HCT116 (cell line): ENCODE results near the gene KRTCAP2. TPM values are rescaled to one million over a fixed set of nuclear protein-coding genes. Genes with fewer than 3 reads are reported as not detected.

Experiments used
- ATAC-seq: fragments of 200-7000 bp; cut with Tn5 transposase; 2 replicates; pipeline ENCODE4 v1.9.1; 2020; ENCODE audit warnings: mild to moderate bottlenecking, moderate library complexity
- BruUV-seq: library from RNA; stranded (reverse); fragments of 400-500 nt; replicated peaks from 2 replicates; lab custom pipeline; 2021; lab: Mats Ljungman, UMichigan
- CTCF ChIA-PET: fragments of 300-600 bp; sonication (Branson Sonifier 250); formaldehyde crosslinking; loops from one replicate; lab custom pipeline; 2021; ENCODE audit warnings: antibody characterized with exemption; lab: Charles Lee
- POLR2A ChIA-PET: fragments of 300-600, 350-600 bp; sonication (Branson Sonifier 250); formaldehyde crosslinking; loops from one replicate; lab custom pipeline; 2021; ENCODE audit warnings: antibody characterized with exemption; lab: Charles Lee
- RAD21 ChIA-PET, 2 experiments: fragments of 300-600 bp; sonication (Branson Sonifier 250); formaldehyde crosslinking; loops; one replicate each; lab custom pipeline; 2023; ENCODE audit warnings: low total read pairs in 2 of 2; ENCODE audit not compliant: uncharacterized antibody in 2 of 2, unreplicated experiment in 2 of 2, low non-redundant PET in 1 of 2; lab: Charles Lee
- DNase-seq: peaks from one replicate; pipeline ENCODE4 v3.0.0-alpha.2; 2010; ENCODE audit warnings: low read depth, low spot score
- H2AFZ ChIP-seq: fragments of 200-600 bp; shearing (Covaris generic), sonication (generic); 2 replicates; pipeline ENCODE4 v1.6.1; 2017; ENCODE audit warnings: low read depth, mixed run types, mixed read lengths, antibody characterized with exemption, low read length; ENCODE audit not compliant: poor library complexity, severe bottlenecking
- H3K27ac ChIP-seq: 2 replicates; pipeline ENCODE4 v1.5.1; 2012; ENCODE audit warnings: low read depth, low read length
- H3K27me3 ChIP-seq: fragments of 200-600 bp; sonication (generic); 2 replicates; pipeline ENCODE4 v1.6.1; 2016; ENCODE audit warnings: mixed run types, low read length, mixed read lengths; ENCODE audit not compliant: insufficient read depth
- H3K36me3 ChIP-seq, 2 experiments: fragments of 200-500 bp in 1 of 2; fragments of 200-600 bp in 1 of 2; sonication (Bioruptor generic) in 1 of 2; sonication (generic) in 1 of 2; 2 replicates each; pipeline versions ENCODE4 v1.5.1 to v1.6.1; 2014 to 2016; ENCODE audit warnings: low read length in 2 of 2, inconsistent platforms in 1 of 2, mixed read lengths in 1 of 2, mixed run types in 1 of 2; ENCODE audit not compliant: insufficient read depth in 2 of 2, control insufficient read depth in 1 of 2
- H3K4me1 ChIP-seq, 2 experiments: fragments of 200-600 bp in 1 of 2; sonication (generic) in 1 of 2; 2 replicates each; pipeline versions ENCODE4 v1.5.1 to v1.6.1; 2012 to 2017; ENCODE audit warnings: low read length in 2 of 2, inconsistent platforms in 1 of 2, mild to moderate bottlenecking in 1 of 2, mixed read lengths in 1 of 2, mixed run types in 1 of 2, moderate library complexity in 1 of 2; ENCODE audit not compliant: insufficient read depth in 2 of 2, control insufficient read depth in 1 of 2
- H3K4me2 ChIP-seq: fragments of 200-600 bp; sonication (generic); 2 replicates; pipeline ENCODE4 v1.6.1; 2017; ENCODE audit warnings: mixed run types, low read length, mixed read lengths
- H3K4me3 ChIP-seq, 2 experiments: fragments of 200-600 bp in 1 of 2; sonication (generic) in 1 of 2; replicated peaks in 1 of 2; 2 replicates each; pipeline ENCODE4 v1.5.1; 2011 to 2016; ENCODE audit warnings: low read length in 2 of 2, control low read depth in 1 of 2, low read depth in 1 of 2, mild to moderate bottlenecking in 1 of 2, mixed read lengths in 1 of 2, mixed run types in 1 of 2
- H3K79me2 ChIP-seq: fragments of 200-600 bp; sonication (generic); 2 replicates; pipeline ENCODE4 v1.6.1; 2017; ENCODE audit warnings: mild to moderate bottlenecking, mixed run types, low read length, moderate library complexity, mixed read lengths; ENCODE audit not compliant: insufficient read depth
- H3K9ac ChIP-seq: fragments of 200-600 bp; sonication (generic); 2 replicates; pipeline ENCODE4 v1.6.1; 2016; ENCODE audit warnings: low read length, mixed read lengths
- H3K9me2 ChIP-seq: fragments of 200-600 bp; sonication (generic), shearing (Covaris generic); 2 replicates; pipeline ENCODE4 v1.6.1; 2017; ENCODE audit warnings: mixed run types, mild to moderate bottlenecking, moderate library complexity; ENCODE audit not compliant: insufficient read depth
- H3K9me3 ChIP-seq, 2 experiments: fragments of 200-500 bp in 1 of 2; fragments of 200-600 bp in 1 of 2; sonication (Bioruptor generic) in 1 of 2; sonication (generic) in 1 of 2; 2 replicates each; pipeline ENCODE4 v1.6.1; 2014 to 2017; ENCODE audit warnings: low read length in 2 of 2, mixed read lengths in 2 of 2, inconsistent platforms in 1 of 2, low read depth in 1 of 2, mild to moderate bottlenecking in 1 of 2, mixed run types in 1 of 2, moderate library complexity in 1 of 2; ENCODE audit not compliant: control insufficient read depth in 1 of 2, insufficient read depth in 1 of 2
- H4K20me1 ChIP-seq: fragments of 200-600 bp; sonication (generic), shearing (Covaris generic); 2 replicates; pipeline ENCODE4 v1.6.1; 2017; ENCODE audit warnings: mixed run types, mild to moderate bottlenecking, moderate library complexity; ENCODE audit not compliant: insufficient read depth
- CBX3 ChIP-seq: IDR thresholded peaks from 2 replicates; pipeline ENCODE4 v1.6.1; 2012; ENCODE audit warnings: low read depth
- CEBPB ChIP-seq: IDR thresholded peaks from 2 replicates; pipeline ENCODE4 v1.6.1; 2012; ENCODE audit warnings: low read depth
- EGR1 ChIP-seq: IDR thresholded peaks from 2 replicates; pipeline ENCODE4 v1.6.1; 2012; ENCODE audit warnings: low read depth
- ELF1 ChIP-seq: IDR thresholded peaks from 2 replicates; pipeline ENCODE4 v1.6.1; 2012; ENCODE audit warnings: low read depth, borderline replicate concordance
- EZH2 ChIP-seq: fragments of 200-600 bp; sonication (generic); IDR thresholded peaks from 2 replicates; pipeline ENCODE4 v1.6.1; 2017; ENCODE audit warnings: antibody characterized with exemption, mixed run types
- EZH2phosphoT487 ChIP-seq: fragments of 200-600 bp; IDR thresholded peaks from 2 replicates; pipeline ENCODE4 v1.6.1; 2018; ENCODE audit warnings: antibody characterized with exemption, borderline replicate concordance
- FOSL1 ChIP-seq: IDR thresholded peaks from 2 replicates; pipeline ENCODE4 v1.6.1; 2012; ENCODE audit warnings: low read depth
- JUND ChIP-seq: IDR thresholded peaks from 2 replicates; pipeline ENCODE4 v1.6.1; 2012
- POLR2A ChIP-seq: IDR thresholded peaks from 2 replicates; pipeline ENCODE4 v1.7.0; 2011; ENCODE audit warnings: borderline replicate concordance; ENCODE audit not compliant: insufficient read depth, insufficient read length; ENCODE audit errors: extremely low read depth
- RAD21 ChIP-seq: IDR thresholded peaks from 2 replicates; pipeline ENCODE4 v1.6.1; 2012; ENCODE audit warnings: low read depth, mild to moderate bottlenecking
- SIN3A ChIP-seq: IDR thresholded peaks from 2 replicates; pipeline ENCODE4 v1.6.1; 2012; ENCODE audit warnings: low read depth
- SRF ChIP-seq: IDR thresholded peaks from 2 replicates; pipeline ENCODE4 v1.6.1; 2012; ENCODE audit warnings: low read depth
- TCF7L2 ChIP-seq: IDR thresholded peaks from 2 replicates; pipeline ENCODE4 v1.7.0; 2011; ENCODE audit warnings: borderline replicate concordance, inconsistent platforms; ENCODE audit not compliant: insufficient read depth, insufficient read length; ENCODE audit errors: extremely low read depth
- YY1 ChIP-seq: IDR thresholded peaks from 2 replicates; pipeline ENCODE4 v1.6.1; 2011; ENCODE audit warnings: low read length, low read depth, moderate library complexity, mild to moderate bottlenecking; ENCODE audit not compliant: insufficient replicate concordance; ENCODE audit errors: extremely low read depth
- ZFX ChIP-seq: fragments of 450-650 bp; IDR thresholded peaks from 2 replicates; pipeline ENCODE4 v1.6.1; 2017
- intact Hi-C: fragments of 100-400 bp; cut with micrococcal nuclease; formaldehyde crosslinking; loops from 2 replicates; pipeline ENCODE4 v1.10.0; 2022
- total RNA-seq: library from RNA; stranded (reverse); gene quantifications from one replicate; pipeline ENCODE4 v1.2.1, GENCODE V29; 2021; ENCODE audit not compliant: unreplicated experiment
- TF ChIP-seq, protein P1 (sequence below): IDR thresholded peaks from 2 replicates; pipeline ENCODE4 v1.6.1; 2012; ENCODE audit warnings: low read depth
- TF ChIP-seq, protein P2 (sequence below): IDR thresholded peaks from 2 replicates; pipeline ENCODE4 v1.6.1; 2012
- TF ChIP-seq, protein P3 (sequence below), 3 experiments: fragments of 200-600 bp in 1 of 3; sonication (generic) in 1 of 3; IDR thresholded peaks in 2 of 3; conservative IDR thresholded peaks in 1 of 3; 2 replicates each; pipeline ENCODE4 v1.5.1; 2012 to 2017; ENCODE audit warnings: low read depth in 2 of 3, low read length in 2 of 3, antibody characterized with exemption in 1 of 3, borderline replicate concordance in 1 of 3, control low read depth in 1 of 3, mild to moderate bottlenecking in 1 of 3, mixed read lengths in 1 of 3, mixed run types in 1 of 3, moderate library complexity in 1 of 3; ENCODE audit not compliant: insufficient read depth in 1 of 3
- TF ChIP-seq, protein P4 (sequence below): IDR thresholded peaks from 2 replicates; pipeline ENCODE4 v1.6.1; 2012

KRTCAP2 gene
- total RNA-seq, 1 experiment from 2014 or later: 143 TPM

DNA sequence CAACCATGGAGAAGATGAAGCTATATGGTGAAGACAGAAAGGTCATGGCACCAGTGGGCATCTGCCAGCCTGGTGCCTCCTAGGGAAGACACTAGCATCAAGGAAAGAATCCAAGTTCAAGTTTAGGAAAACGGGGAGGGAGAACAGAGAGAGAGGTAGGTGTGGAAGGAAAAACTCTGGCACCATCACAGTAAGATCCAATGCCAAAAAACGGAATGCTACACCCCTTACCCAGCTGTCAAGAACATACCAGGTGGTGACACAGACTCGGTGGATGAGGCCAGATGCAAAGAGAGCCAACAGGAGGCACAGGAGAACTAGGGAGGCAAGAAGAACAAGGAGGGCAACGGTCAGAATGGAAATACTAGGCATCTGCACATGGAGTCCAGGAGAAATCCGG, 3.6 kb downstream of the KRTCAP2 start:
- POLR2A ChIA-PET: interaction anchor here (0.5 to 0.6 kb wide), 2 partner anchors 18 to 79 kb away, joined by 3 to 4 read pairs; no protein-coding TSS in a partner anchor
- intact Hi-C loops: loop anchor here (5.0 kb wide), 1 partner anchor 57 kb away; no protein-coding TSS in a partner anchor

More for the DNA sequence above, 3.6 kb downstream of the KRTCAP2 start:
- H3K4me3 ChIP-seq: no peak overlapping the region
- no peaks in the 10 kb centered on the region for H3K9me2 ChIP-seq
- no peak overlapping the region for H3K9ac ChIP-seq
- H3K9me3 ChIP-seq: no peaks in the 10 kb centered on the region
- TF ChIP-seq, protein P1, sequence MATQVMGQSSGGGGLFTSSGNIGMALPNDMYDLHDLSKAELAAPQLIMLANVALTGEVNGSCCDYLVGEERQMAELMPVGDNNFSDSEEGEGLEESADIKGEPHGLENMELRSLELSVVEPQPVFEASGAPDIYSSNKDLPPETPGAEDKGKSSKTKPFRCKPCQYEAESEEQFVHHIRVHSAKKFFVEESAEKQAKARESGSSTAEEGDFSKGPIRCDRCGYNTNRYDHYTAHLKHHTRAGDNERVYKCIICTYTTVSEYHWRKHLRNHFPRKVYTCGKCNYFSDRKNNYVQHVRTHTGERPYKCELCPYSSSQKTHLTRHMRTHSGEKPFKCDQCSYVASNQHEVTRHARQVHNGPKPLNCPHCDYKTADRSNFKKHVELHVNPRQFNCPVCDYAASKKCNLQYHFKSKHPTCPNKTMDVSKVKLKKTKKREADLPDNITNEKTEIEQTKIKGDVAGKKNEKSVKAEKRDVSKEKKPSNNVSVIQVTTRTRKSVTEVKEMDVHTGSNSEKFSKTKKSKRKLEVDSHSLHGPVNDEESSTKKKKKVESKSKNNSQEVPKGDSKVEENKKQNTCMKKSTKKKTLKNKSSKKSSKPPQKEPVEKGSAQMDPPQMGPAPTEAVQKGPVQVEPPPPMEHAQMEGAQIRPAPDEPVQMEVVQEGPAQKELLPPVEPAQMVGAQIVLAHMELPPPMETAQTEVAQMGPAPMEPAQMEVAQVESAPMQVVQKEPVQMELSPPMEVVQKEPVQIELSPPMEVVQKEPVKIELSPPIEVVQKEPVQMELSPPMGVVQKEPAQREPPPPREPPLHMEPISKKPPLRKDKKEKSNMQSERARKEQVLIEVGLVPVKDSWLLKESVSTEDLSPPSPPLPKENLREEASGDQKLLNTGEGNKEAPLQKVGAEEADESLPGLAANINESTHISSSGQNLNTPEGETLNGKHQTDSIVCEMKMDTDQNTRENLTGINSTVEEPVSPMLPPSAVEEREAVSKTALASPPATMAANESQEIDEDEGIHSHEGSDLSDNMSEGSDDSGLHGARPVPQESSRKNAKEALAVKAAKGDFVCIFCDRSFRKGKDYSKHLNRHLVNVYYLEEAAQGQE: no peak
- no peak for TF ChIP-seq YY1
- no peak for TF ChIP-seq EGR1
- TF ChIP-seq EZH2phosphoT487: no peak
- no peak for TF ChIP-seq POLR2A
- TF ChIP-seq SRF: no peak
- TF ChIP-seq ZFX: no peak
- TF ChIP-seq, protein P2, sequence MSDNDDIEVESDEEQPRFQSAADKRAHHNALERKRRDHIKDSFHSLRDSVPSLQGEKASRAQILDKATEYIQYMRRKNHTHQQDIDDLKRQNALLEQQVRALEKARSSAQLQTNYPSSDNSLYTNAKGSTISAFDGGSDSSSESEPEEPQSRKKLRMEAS: no peak
- TF ChIP-seq SIN3A: no peak
- TF ChIP-seq, protein P3, sequence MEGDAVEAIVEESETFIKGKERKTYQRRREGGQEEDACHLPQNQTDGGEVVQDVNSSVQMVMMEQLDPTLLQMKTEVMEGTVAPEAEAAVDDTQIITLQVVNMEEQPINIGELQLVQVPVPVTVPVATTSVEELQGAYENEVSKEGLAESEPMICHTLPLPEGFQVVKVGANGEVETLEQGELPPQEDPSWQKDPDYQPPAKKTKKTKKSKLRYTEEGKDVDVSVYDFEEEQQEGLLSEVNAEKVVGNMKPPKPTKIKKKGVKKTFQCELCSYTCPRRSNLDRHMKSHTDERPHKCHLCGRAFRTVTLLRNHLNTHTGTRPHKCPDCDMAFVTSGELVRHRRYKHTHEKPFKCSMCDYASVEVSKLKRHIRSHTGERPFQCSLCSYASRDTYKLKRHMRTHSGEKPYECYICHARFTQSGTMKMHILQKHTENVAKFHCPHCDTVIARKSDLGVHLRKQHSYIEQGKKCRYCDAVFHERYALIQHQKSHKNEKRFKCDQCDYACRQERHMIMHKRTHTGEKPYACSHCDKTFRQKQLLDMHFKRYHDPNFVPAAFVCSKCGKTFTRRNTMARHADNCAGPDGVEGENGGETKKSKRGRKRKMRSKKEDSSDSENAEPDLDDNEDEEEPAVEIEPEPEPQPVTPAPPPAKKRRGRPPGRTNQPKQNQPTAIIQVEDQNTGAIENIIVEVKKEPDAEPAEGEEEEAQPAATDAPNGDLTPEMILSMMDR (IDR thresholded peaks at IDR 0.05 in 2 of 3, conservative IDR thresholded peaks at IDR 0.05 in 1 of 3; ENCODE audit: borderline replicate concordance in 1 of 3, insufficient read depth in 1 of 3, low read depth in 2 of 3, low read length in 2 of 3): no peak
- no peak for TF ChIP-seq JUND
- no peak for TF ChIP-seq TCF7L2
- TF ChIP-seq CEBPB: no peak
- TF ChIP-seq FOSL1: no peak
- TF ChIP-seq ELF1: no peak
- no peak for TF ChIP-seq CBX3
- TF ChIP-seq, protein P4, sequence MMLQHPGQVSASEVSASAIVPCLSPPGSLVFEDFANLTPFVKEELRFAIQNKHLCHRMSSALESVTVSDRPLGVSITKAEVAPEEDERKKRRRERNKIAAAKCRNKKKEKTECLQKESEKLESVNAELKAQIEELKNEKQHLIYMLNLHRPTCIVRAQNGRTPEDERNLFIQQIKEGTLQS: no peak
- TF ChIP-seq EZH2: no peak
- no peak for TF ChIP-seq RAD21
- H4K20me1 ChIP-seq: no peaks in the 10 kb centered on the region
- H3K4me2 ChIP-seq: no peak overlapping the region
- peaks cover 9 to 32% of the 10 kb centered on the region in 2 experiments; a peak in 3 of 4 replicates for H3K4me1 ChIP-seq
- CTCF ChIA-PET: interaction anchor here (0.8 to 3.6 kb wide), 2 partner anchors 78 to 85 kb away, joined by 5 to 21 read pairs; no protein-coding TSS in a partner anchor
- ATAC-seq (no peak), DNase-seq (no peak)
- H3K36me3 ChIP-seq: peaks cover 2 to 7% of the 10 kb centered on the region in 2 experiments; a peak in 3 of 4 replicates
- no TSS peak for BruUV-seq
- H3K79me2 ChIP-seq: peaks cover 25% of the 10 kb centered on the region
- no peak overlapping the region for H3K27ac ChIP-seq
- H3K27me3 ChIP-seq: no peaks in the 10 kb centered on the region
- no peak overlapping the region for H2AFZ ChIP-seq
- RAD21 ChIA-PET: no interaction called here
